ENCODE results near the gene THRB.

The THRB gene
- total RNA-seq = 0 to 0.17 (median 0.09) reads per million in 3 donors

- Histone ChIP-seq H3K4me1 (ENCODE audit: control insufficient read depth, insufficient read depth, low read length, poor library complexity, severe bottlenecking) (no peaks in the 10 kb centered on the region), H3K27me3 (replicated peaks; ENCODE audit: control insufficient read depth, insufficient read depth, low read length, poor library complexity, severe bottlenecking) (no peaks in the 10 kb centered on the region), H3K36me3 (ENCODE audit: control insufficient read depth, insufficient read depth, low read length) (no peaks in the 10 kb centered on the region), H3K4me3 (ENCODE audit: insufficient read depth, low read depth, low read length, poor library complexity, severe bottlenecking) (no peak within 1 kb of the TSS), H3K9me3 (ENCODE audit: control insufficient read depth, low read length) (no peaks in the 10 kb centered on the region), H3K27ac (ENCODE audit: insufficient read depth, low read length, poor library complexity, severe bottlenecking) (no peak within 1 kb of the TSS)
- no peak for DNase-seq
These were observed at the start of gene THRB for GRCh38 chr3:24494618-24495325. Gene THRB (minus strand): TSS chr3:24494850.

GRCh38 chr3:24541935-24542334 is 47.3 kb upstream of the THRB start:
- H3K9me3 ChIP-seq (ENCODE audit: control insufficient read depth, low read length) = no peaks in the 10 kb centered on the region
- H3K4me3 ChIP-seq (ENCODE audit: insufficient read depth, low read depth, low read length, poor library complexity, severe bottlenecking) = no peak overlapping the region
- no peak for DNase-seq
- no peak overlapping the region for H3K27ac ChIP-seq (ENCODE audit: insufficient read depth, low read length, poor library complexity, severe bottlenecking)
- no peaks in the 10 kb centered on the region for H3K4me1 ChIP-seq (ENCODE audit: control insufficient read depth, insufficient read depth, low read length, poor library complexity, severe bottlenecking)
- no peaks in the 10 kb centered on the region for H3K36me3 ChIP-seq (ENCODE audit: control insufficient read depth, insufficient read depth, low read length)
- H3K27me3 ChIP-seq (replicated peaks; ENCODE audit: control insufficient read depth, insufficient read depth, low read length, poor library complexity, severe bottlenecking) = no peaks in the 10 kb centered on the region

- Histone ChIP-seq H3K4me3 (ENCODE audit: insufficient read depth, low read depth, low read length, poor library complexity, severe bottlenecking) (no peak overlapping the region), H3K27ac (ENCODE audit: insufficient read depth, low read length, poor library complexity, severe bottlenecking) (no peak overlapping the region), H3K36me3 (ENCODE audit: control insufficient read depth, insufficient read depth, low read length) (no peaks in the 10 kb centered on the region), H3K27me3 (replicated peaks; ENCODE audit: control insufficient read depth, insufficient read depth, low read length, poor library complexity, severe bottlenecking) (no peaks in the 10 kb centered on the region), H3K4me1 (ENCODE audit: control insufficient read depth, insufficient read depth, low read length, poor library complexity, severe bottlenecking) (no peaks in the 10 kb centered on the region), H3K9me3 (ENCODE audit: control insufficient read depth, low read length) (no peaks in the 10 kb centered on the region)
- DNase-seq = no peak
These were observed 46.2 kb upstream of the THRB start for GRCh38 chr3:24540821-24541220.

GRCh38 chr3:24539699-24540098 is 45.0 kb upstream of the THRB start:
- no peaks in the 10 kb centered on the region for H3K9me3 ChIP-seq (ENCODE audit: control insufficient read depth, low read length)
- H3K36me3 ChIP-seq (ENCODE audit: control insufficient read depth, insufficient read depth, low read length) = no peaks in the 10 kb centered on the region
- no peaks in the 10 kb centered on the region for H3K4me1 ChIP-seq (ENCODE audit: control insufficient read depth, insufficient read depth, low read length, poor library complexity, severe bottlenecking)
- H3K4me3 ChIP-seq (ENCODE audit: insufficient read depth, low read depth, low read length, poor library complexity, severe bottlenecking) = no peak overlapping the region
- H3K27me3 ChIP-seq (replicated peaks; ENCODE audit: control insufficient read depth, insufficient read depth, low read length, poor library complexity, severe bottlenecking) = no peaks in the 10 kb centered on the region
- H3K27ac ChIP-seq (ENCODE audit: insufficient read depth, low read length, poor library complexity, severe bottlenecking) = no peak overlapping the region
- no peak for DNase-seq

- Histone ChIP-seq H3K36me3 (ENCODE audit: control insufficient read depth, insufficient read depth, low read length) (no peaks in the 10 kb centered on the region), H3K9me3 (ENCODE audit: control insufficient read depth, low read length) (no peaks in the 10 kb centered on the region), H3K4me3 (ENCODE audit: insufficient read depth, low read depth, low read length, poor library complexity, severe bottlenecking) (no peak overlapping the region)
These were observed 44.2 kb upstream of the THRB start for GRCh38 chr3:24538891-24539290.

GRCh38 chr3:24533561-24534193 is 39.0 kb upstream of the THRB start:
- Histone ChIP-seq H3K36me3 (ENCODE audit: control insufficient read depth, insufficient read depth, low read length) (no peaks in the 10 kb centered on the region), H3K27ac (ENCODE audit: insufficient read depth, low read length, poor library complexity, severe bottlenecking) (no peak overlapping the region), H3K4me1 (ENCODE audit: control insufficient read depth, insufficient read depth, low read length, poor library complexity, severe bottlenecking) (no peaks in the 10 kb centered on the region), H3K4me3 (ENCODE audit: insufficient read depth, low read depth, low read length, poor library complexity, severe bottlenecking) (no peak overlapping the region), H3K27me3 (replicated peaks; ENCODE audit: control insufficient read depth, insufficient read depth, low read length, poor library complexity, severe bottlenecking) (no peaks in the 10 kb centered on the region), H3K9me3 (ENCODE audit: control insufficient read depth, low read length) (no peaks in the 10 kb centered on the region)
- DNase-seq = no peak

More at GRCh38 chr3:24538891-24539290, 44.2 kb upstream of the THRB start:
- H3K4me1 ChIP-seq (ENCODE audit: control insufficient read depth, insufficient read depth, low read length, poor library complexity, severe bottlenecking) = no peaks in the 10 kb centered on the region
- no peaks in the 10 kb centered on the region for H3K27me3 ChIP-seq (replicated peaks; ENCODE audit: control insufficient read depth, insufficient read depth, low read length, poor library complexity, severe bottlenecking)
- no peak overlapping the region for H3K27ac ChIP-seq (ENCODE audit: insufficient read depth, low read length, poor library complexity, severe bottlenecking)
- DNase-seq = no peak

- H3K36me3 ChIP-seq (ENCODE audit: control insufficient read depth, insufficient read depth, low read length) = no peaks in the 10 kb centered on the region
- no peaks in the 10 kb centered on the region for H3K9me3 ChIP-seq (ENCODE audit: control insufficient read depth, low read length)
- H3K27me3 ChIP-seq (replicated peaks; ENCODE audit: control insufficient read depth, insufficient read depth, low read length, poor library complexity, severe bottlenecking) = no peaks in the 10 kb centered on the region
- DNase-seq = no peak
- no peak overlapping the region for H3K27ac ChIP-seq (ENCODE audit: insufficient read depth, low read length, poor library complexity, severe bottlenecking)
- no peaks in the 10 kb centered on the region for H3K4me1 ChIP-seq (ENCODE audit: control insufficient read depth, insufficient read depth, low read length, poor library complexity, severe bottlenecking)
- H3K4me3 ChIP-seq (ENCODE audit: insufficient read depth, low read depth, low read length, poor library complexity, severe bottlenecking) = no peak overlapping the region
These were observed 35.8 kb upstream of the THRB start for GRCh38 chr3:24530471-24530870.

- no peaks in the 10 kb centered on the region for H3K4me1 ChIP-seq (ENCODE audit: control insufficient read depth, insufficient read depth, low read length, poor library complexity, severe bottlenecking)
- no peaks in the 10 kb centered on the region for H3K9me3 ChIP-seq (ENCODE audit: control insufficient read depth, low read length)
- H3K27ac ChIP-seq (ENCODE audit: insufficient read depth, low read length, poor library complexity, severe bottlenecking) = no peak overlapping the region
- DNase-seq = no peak
- H3K4me3 ChIP-seq (ENCODE audit: insufficient read depth, low read depth, low read length, poor library complexity, severe bottlenecking) = no peak overlapping the region
- no peaks in the 10 kb centered on the region for H3K36me3 ChIP-seq (ENCODE audit: control insufficient read depth, insufficient read depth, low read length)
- no peaks in the 10 kb centered on the region for H3K27me3 ChIP-seq (replicated peaks; ENCODE audit: control insufficient read depth, insufficient read depth, low read length, poor library complexity, severe bottlenecking)
These were observed 34.6 kb upstream of the THRB start for GRCh38 chr3:24529210-24529609.

- H3K9me3 ChIP-seq (ENCODE audit: control insufficient read depth, low read length) = no peaks in the 10 kb centered on the region
- no peak overlapping the region for H3K4me3 ChIP-seq (ENCODE audit: insufficient read depth, low read depth, low read length, poor library complexity, severe bottlenecking)
- DNase-seq = no peak
- no peak overlapping the region for H3K27ac ChIP-seq (ENCODE audit: insufficient read depth, low read length, poor library complexity, severe bottlenecking)
- H3K36me3 ChIP-seq (ENCODE audit: control insufficient read depth, insufficient read depth, low read length) = no peaks in the 10 kb centered on the region
- H3K27me3 ChIP-seq (replicated peaks; ENCODE audit: control insufficient read depth, insufficient read depth, low read length, poor library complexity, severe bottlenecking) = no peaks in the 10 kb centered on the region
- no peaks in the 10 kb centered on the region for H3K4me1 ChIP-seq (ENCODE audit: control insufficient read depth, insufficient read depth, low read length, poor library complexity, severe bottlenecking)
These were observed 32.1 kb upstream of the THRB start for GRCh38 chr3:24526640-24527212.

GRCh38 chr3:24525557-24525956 is 30.9 kb upstream of the THRB start:
- Histone ChIP-seq H3K36me3 (ENCODE audit: control insufficient read depth, insufficient read depth, low read length) (no peaks in the 10 kb centered on the region), H3K4me3 (ENCODE audit: insufficient read depth, low read depth, low read length, poor library complexity, severe bottlenecking) (no peak overlapping the region), H3K9me3 (ENCODE audit: control insufficient read depth, low read length) (no peaks in the 10 kb centered on the region), H3K27me3 (replicated peaks; ENCODE audit: control insufficient read depth, insufficient read depth, low read length, poor library complexity, severe bottlenecking) (no peaks in the 10 kb centered on the region), H3K27ac (ENCODE audit: insufficient read depth, low read length, poor library complexity, severe bottlenecking) (no peak overlapping the region), H3K4me1 (ENCODE audit: control insufficient read depth, insufficient read depth, low read length, poor library complexity, severe bottlenecking) (no peaks in the 10 kb centered on the region)
- no peak for DNase-seq

All from effector memory CD4-positive, alpha-beta T cell (primary cell).